ENCODE results near the gene ACOT7. TPM values are rescaled to one million over a fixed set of nuclear protein-coding genes. Genes with fewer than 3 reads are reported as not detected.
A peak's percentile ranks its signal among the peaks of the same experiment; 100 is the strongest.
"Not testable (repeated sequence)": the region's sequence is repeated elsewhere in the genome, so short reads cannot be mapped to it uniquely, and the experiment has no call there.

The ACOT7 gene
- total RNA-seq, 1 experiment from 2014 or later: 42.7 TPM

DNA sequence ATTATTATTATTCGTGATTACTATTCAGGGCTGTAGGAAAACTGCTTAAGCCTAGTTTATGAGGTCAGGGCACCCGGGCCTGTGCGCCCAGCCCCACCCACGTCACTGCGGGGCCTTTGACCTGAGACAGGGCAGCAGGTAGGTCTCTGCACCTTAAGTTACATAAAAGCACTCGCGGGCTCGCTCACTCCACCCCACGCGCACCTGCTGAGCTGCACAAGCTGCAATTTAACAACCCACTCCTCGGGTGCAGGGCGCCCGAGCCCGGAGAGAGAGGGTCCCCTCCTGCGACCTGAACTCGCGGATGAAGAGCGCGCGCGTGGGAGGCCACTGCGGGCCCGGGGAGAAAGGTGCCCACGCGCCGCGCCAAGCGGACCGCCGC lies 158.3 kb downstream of the ACOT7 start:
- no peak for DNase-seq (ENCODE audit: low read depth)

DNA sequence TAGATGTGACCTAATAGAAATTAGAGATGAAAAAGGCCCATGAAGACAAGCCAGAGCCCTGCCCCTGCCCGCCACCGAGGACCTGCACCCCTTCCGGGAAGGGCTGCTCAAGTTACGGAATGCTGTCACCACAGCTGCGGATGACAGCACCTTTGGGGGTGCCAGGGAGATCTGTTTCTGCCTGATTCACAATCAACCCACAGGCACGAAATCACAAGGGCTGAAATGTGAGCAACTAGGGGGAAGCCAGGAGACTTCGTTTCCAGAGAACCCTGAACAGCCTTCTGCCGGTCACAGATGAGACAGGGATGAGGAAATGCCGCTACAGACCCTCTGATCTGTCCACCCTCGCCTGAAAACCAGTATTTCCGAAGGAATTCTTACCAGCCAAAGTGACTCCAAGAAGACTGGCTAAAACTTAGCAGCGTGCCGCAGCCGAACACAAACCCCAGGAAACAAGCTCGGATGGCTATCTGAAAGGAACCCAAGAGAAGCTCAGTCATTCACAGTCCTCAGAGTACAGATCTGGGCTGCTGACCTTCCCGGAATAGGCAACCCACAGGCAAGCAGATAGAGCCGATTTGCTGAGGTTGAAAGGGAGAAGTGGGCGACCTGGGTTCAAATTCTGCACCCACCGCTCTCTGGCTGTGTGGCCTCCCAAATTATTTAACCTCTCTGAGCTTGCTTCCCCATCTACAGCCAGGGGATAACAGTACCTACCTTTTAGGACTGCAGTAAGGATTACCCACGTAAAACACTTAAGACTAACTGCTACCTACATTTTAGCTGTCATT lies 158.9 kb downstream of the ACOT7 start:
- DNase-seq (ENCODE audit: low read depth): peak; percentile 66

DNA sequence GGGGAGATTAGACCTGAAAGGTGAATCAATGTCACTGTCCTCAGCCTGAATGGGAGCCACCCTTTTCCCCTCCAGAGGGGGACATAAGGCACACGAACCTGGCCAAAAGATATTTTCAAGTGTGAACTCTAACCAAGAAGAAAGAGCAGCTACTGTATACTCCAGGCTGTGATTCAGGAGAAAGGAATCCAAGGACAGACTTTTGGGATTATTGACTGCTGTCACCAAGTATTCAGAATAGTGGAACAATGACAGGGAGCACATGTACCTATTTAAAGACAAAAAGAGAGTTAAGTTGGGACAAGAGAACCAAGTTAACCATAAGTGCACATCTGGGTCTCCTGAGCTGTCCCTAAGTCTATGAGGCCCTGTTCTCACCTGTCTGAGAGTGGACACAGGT lies 160.2 kb downstream of the ACOT7 start:
- DNase-seq (ENCODE audit: low read depth): no peak

DNA sequence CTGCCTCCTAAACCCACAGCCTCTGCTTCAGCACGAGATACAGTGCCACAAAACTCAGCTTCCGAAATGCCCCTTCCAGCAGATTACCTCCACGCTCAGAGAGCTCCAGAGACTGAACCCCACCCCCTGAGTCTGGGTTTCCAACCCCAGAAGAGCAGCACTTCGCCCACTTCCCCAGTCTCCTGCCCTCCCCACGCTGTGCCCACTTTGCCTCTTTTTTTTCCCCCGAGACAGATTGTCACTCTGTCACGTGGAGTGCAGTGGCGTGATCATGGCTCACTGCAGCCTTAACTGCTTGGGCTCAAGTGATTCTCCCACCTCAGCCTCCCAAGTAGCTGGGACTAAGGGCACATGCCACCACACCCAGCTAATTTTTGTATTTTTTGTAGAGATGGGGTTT lies 167.9 kb downstream of the ACOT7 start:
- DNase-seq (ENCODE audit: low read depth): no peak

DNA sequence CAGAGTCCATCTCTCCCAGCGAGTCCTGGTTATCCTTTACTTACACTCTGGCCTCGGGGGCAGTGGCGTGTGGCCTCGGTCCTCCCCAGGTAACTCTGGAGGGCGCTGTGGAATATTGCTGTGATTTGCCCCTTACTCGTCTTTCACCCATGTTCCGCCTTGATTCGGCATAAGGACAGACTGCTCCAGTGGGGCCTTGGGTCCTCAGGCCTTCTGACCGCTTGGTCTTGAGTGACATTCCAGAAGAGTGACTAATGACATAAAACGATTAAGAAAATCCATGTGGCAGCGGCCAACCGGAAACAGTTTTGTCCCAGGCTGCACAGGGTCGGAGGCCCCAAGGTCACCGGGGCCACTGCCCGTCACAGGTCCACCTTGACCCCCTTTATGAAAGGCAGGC lies 168.8 kb downstream of the ACOT7 start:
- no peak for DNase-seq (ENCODE audit: low read depth)

DNA sequence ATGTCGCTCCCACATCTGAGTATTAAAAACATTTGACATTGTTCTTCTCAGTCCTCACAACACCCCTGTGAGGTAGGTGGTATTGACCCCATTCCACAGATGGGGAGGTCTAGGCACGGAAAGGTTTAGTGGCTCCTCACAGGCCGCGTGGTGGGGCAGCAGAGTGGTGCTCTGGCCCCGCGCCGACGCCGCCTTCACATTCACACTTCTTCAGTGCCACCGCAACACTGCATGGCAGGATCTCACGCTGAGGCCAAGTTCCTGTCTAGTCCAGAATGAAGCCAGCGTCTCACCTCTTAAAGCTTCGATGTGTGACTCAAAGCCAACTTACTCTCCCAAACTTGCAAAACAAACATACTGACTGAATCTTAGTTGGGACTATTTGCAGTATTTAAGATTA lies 169.9 kb downstream of the ACOT7 start:
- DNase-seq (ENCODE audit: low read depth): no peak

DNA sequence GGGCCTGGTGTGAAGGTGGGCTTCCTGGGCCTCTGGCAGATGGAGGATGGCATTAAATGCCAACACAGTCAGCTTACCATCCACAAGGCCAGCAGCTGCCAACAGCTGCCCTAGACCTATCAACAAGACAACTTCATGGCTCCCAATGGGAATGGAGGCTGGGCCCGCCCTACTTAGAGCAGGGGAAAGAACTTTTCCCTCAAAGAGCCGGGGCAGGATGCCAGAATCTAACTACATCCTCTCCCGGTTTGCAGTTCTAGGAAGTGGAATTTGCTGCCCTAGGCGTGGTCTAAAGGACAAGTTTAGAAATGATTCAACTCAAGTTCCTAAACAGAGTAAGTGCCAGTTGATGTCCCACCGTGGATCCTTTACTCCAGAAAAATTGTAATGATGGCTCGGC lies 170.9 kb downstream of the ACOT7 start:
- peak; percentile 79 for DNase-seq (ENCODE audit: low read depth)

DNA sequence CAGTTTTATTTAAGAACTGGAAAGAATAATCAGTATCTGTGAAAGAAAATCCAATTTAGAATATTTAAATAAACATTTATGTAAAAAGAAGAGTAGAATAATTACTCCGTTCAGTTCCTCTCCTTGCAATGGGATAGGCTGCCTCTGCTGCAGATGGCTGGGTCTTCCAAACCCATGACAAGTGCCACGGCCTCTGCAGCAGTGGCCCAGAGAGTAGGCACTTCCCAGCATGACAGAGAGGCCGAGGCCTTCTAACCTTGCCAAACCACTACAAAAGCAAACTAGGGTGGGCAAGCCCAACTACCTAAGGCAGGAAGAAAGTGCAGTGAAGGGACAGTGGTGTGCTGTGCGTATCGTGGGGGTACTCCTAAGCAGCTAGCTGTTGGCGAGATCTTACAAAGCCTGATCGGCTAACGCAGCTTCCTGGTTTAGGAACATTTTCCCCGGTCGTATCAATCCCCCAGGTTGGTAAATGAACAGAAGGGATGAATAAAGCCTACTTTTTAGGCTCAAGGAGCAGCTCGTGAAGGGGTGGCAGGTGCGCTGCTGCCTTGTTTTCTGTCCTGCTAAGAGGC lies 172.3 kb downstream of the ACOT7 start:
- DNase-seq (ENCODE audit: low read depth): no peak

DNA sequence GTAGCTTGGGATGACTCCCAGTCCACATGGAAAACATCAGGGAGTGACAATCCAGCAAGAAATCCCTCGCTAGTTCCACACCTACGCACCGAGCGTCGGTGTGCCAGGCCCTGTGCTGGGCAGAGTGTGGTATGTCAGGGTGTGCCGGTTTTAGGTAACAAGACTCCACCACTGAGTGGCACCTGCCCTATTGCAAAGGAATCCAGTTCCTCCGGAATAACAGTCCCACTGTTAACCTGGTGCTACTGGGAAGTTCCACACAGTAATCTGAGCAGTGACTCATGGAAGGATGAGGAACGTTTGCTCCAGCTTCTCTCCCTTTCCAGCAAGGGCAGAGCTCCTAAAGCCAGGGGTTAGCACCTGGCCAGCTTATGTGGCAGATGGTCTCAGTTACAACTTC lies 173.3 kb downstream of the ACOT7 start:
- no peak for DNase-seq (ENCODE audit: low read depth)

DNA sequence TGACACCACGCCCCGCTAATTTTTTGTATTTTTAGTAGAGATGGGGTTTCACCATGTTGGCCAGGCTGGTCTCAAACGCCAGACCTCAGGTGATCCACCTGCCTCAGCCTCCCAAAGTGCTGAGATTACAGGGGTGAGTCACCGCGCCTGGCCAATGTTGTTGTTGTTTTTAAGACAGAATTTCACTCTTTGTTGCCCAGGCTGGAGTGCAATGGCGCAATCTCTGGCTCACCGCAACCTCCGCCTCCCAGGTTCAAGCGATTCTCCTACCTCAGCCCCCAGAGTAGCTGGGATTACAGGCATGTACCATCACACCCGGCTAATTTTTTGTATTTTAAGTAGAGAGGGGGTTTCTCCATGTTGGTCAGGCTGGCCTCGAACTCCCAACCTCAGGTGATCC lies 173.9 kb downstream of the ACOT7 start:
- not testable (repeated sequence) for DNase-seq (ENCODE audit: low read depth)

DNA sequence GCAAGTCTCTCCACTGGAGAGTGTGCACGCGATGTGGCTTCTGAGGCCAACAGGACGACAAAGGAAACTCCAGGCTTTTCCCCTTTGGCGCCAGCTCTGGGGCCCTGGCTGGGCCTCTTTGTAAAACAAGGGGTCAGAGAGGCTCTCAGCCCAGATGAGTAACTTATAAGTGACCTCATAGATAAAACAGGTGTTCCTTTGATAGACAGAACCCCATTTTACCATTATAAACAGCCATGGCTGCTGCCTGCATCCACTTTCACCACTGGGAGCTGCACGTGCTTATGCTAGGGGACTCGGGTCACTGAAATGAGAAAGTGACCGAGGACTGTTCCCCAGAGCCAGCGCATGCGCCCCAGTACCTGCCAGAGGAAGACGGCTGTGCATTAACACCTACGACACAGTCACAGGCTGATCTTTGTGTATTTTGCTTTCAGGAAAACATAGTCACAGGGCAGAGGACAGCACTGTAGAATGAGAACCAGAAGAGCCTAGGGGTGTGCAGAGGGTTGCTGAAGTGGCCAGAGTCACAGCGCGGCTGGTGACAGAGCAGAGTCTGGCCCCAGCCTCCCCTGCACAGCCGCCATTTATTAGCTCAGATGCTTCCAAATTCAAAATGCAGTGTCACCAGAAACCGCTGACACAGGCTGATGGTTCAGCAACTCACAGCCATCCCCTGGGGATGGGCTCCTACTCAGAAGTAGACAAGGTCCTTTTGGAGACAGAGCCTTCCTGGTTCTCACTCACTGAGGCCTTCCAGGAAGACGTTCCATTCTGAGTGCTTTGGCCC lies 175.0 kb downstream of the ACOT7 start:
- no peak for DNase-seq (ENCODE audit: low read depth)

Other genes with a start within 250 kb of the ACOT7 start
- gene CHD5, start 213.4 kb downstream of the ACOT7 start, total RNA-seq (2014; rRNA removed): 0.06 TPM in 1 of 2 replicates, not detected in the other
- gene RPL22, start 194.2 kb downstream of the ACOT7 start, total RNA-seq (2014; rRNA removed): 111 and 136 TPM in 2 replicates
- gene RNF207, start 187.6 kb downstream of the ACOT7 start, total RNA-seq (2014; rRNA removed): 1.0 and 1.3 TPM in 2 replicates
- gene ICMT, start 157.8 kb downstream of the ACOT7 start, total RNA-seq (2014; rRNA removed): 135 and 145 TPM in 2 replicates
- not detected in 2 replicates for gene HES3, start 149.6 kb downstream of the ACOT7 start, total RNA-seq (2014; rRNA removed)
- gene GPR153, start 132.7 kb downstream of the ACOT7 start, total RNA-seq (2014; rRNA removed): 38.2 and 43.0 TPM in 2 replicates
- 0.06 TPM in 1 of 2 replicates, not detected in the other for gene HES2, start 26.2 kb upstream of the ACOT7 start, total RNA-seq (2014; rRNA removed)
- not detected in 2 replicates for gene ESPN, start 31.0 kb upstream of the ACOT7 start, total RNA-seq (2014; rRNA removed)
- 0.58 and 0.98 TPM in 2 replicates for gene TNFRSF25, start 72.4 kb upstream of the ACOT7 start, total RNA-seq (2014; rRNA removed)
- 1.8 and 2.2 TPM in 2 replicates for gene PLEKHG5, start 97.9 kb upstream of the ACOT7 start, total RNA-seq (2014; rRNA removed)
- 21.7 and 26.9 TPM in 2 replicates for gene NOL9, start 160.7 kb upstream of the ACOT7 start, total RNA-seq (2014; rRNA removed)
- 1.2 and 2.5 TPM in 2 replicates for gene TAS1R1, start 161.5 kb upstream of the ACOT7 start, total RNA-seq (2014; rRNA removed)
- gene ZBTB48, start 186.2 kb upstream of the ACOT7 start, total RNA-seq (2014; rRNA removed): 14.2 and 14.9 TPM in 2 replicates
- 46.8 and 51.2 TPM in 2 replicates for gene KLHL21, start 209.1 kb upstream of the ACOT7 start, total RNA-seq (2014; rRNA removed)
- gene PHF13, start 220.0 kb upstream of the ACOT7 start, total RNA-seq (2014; rRNA removed): 11.5 and 11.7 TPM in 2 replicates
- gene THAP3, start 231.1 kb upstream of the ACOT7 start, total RNA-seq (2014; rRNA removed): 23.3 and 25.0 TPM in 2 replicates

All from LHCN-M2 (cell line).